IMR-90 (cell line): ENCODE results near the gene NUDT7.

ENCODE experiments used
- CEBPB ChIP-seq: IDR thresholded peaks from 2 replicates; pipeline ENCODE4 v1.6.1; 2012; ENCODE audit warnings: low read depth, low read length, improper control_type of control experiment
- CTCF ChIP-seq: conservative IDR thresholded peaks from 2 replicates; pipeline ENCODE4 v1.5.1; 2012; ENCODE audit warnings: mild to moderate bottlenecking, low read depth, low read length, improper control_type of control experiment
- ELK1 ChIP-seq: fragments of 150-350 bp; IDR thresholded peaks from 2 replicates; pipeline ENCODE4 v1.6.1; 2016; ENCODE audit warnings: low read depth, mild to moderate bottlenecking, low read length, moderate library complexity, borderline replicate concordance
- MXI1 ChIP-seq: IDR thresholded peaks from 2 replicates; pipeline ENCODE4 v1.6.1; 2012; ENCODE audit warnings: low read depth, mild to moderate bottlenecking, low read length, moderate library complexity, borderline replicate concordance
- POLR2A ChIP-seq: IDR thresholded peaks from 2 replicates; pipeline ENCODE4 v1.6.1; 2012; ENCODE audit warnings: mild to moderate bottlenecking, low read depth, low read length

- TF ChIP-seq CTCF (no peak), MXI1 (no peak), CEBPB (no peak), POLR2A (no peak), ELK1 (no peak)
Measured at GRCh38 chr16:77677129-77677528, 45.2 kb upstream of the NUDT7 start.
